ENCODE results near the gene RIMBP2. TPM values are rescaled to one million over a fixed set of nuclear protein-coding genes. Genes with fewer than 3 reads are reported as not detected.

Gene RIMBP2
- total RNA-seq (0.47 TPM), polyA plus RNA-seq (0.78 TPM)
- long read RNA-seq, donor 1 = 0 reads
- long read RNA-seq, donor 2 = 0 reads
- long read RNA-seq, donor 3 = 0 reads
- long read RNA-seq, donor 4 = 0 reads
- long read RNA-seq, donor 5 = 0 reads
- long read RNA-seq, donor 6 = 0 reads
- long read RNA-seq, donor 7 = 0 reads
- long read RNA-seq, donor 8 = 0 reads
- long read RNA-seq, donor 9 = 0 reads
- long read RNA-seq, donor 10 = 0 reads

DNA sequence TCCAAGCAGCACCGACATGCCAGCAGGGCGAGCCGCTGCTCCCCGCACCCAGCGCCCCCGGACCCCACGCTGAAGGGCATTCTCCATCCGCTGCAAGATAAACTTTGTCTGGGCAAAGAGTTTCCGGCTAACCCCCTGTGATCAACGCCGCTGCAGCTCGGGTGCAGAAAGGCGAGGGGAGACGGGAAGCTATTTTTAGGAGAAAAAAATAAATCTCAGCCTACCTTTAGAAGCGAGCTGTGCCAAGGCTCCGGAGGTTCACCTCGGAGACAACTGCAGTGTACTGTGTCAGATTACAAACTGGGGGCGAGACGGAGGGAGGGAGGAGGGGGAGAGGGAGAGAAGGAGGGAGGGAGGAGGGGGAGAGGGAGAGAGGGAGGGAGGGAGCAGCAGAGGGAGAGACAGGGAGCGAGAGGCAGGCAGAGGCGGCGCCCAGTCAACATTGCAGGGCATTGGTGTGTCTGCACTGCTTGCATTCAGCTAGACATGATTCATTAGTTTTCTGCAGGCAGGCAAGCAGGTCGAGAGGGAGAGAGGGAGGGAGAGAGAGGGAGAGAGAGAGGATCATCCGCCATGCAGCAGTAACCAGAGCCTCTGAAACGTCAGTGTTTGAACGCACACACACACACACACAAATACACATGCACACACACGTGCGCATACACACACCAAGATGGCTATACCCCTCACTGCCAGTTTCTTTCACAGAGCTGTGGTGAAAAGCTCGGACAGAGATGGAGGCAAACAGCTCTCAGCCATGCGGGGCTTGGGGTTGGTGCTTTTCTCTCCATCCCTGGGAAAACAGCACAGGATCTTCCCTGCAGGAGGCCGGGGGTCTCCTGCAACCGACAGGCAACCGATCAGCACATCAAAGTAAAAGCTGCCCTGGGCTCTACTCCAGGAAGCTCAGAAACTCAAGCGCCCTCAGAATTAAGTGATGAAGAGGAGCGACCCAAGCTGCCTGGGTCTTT is at the start of gene RIMBP2:
Gene RIMBP2 (minus strand): TSS at position 302 of the 971 bp plus-strand sequence. CDS start 237,286 bp downstream, outside the sequence.
- no peaks in the 10 kb centered on the region for H3K36me3 ChIP-seq (ENCODE audit: control insufficient read depth in 2 of 2, insufficient read depth in 2 of 2, low read length in 1 of 2)
- 4% methylated on average over 35 of the region's 35 CpGs for WGBS
- no peak for DNase-seq (ENCODE audit: low read depth in 6 of 9, low spot score in 9 of 9)
- H3K4me1 ChIP-seq (ENCODE audit: control insufficient read depth in 2 of 2, insufficient read depth in 2 of 2, low read length in 2 of 2) = peaks cover 0 to 7% of the 10 kb centered on the region in 2 donors
- H3K4me3 ChIP-seq (ENCODE audit: low read length in 2 of 2) = peak within 1 kb of the TSS; percentile 10 to 11
- H3K9me3 ChIP-seq (ENCODE audit: control insufficient read depth in 2 of 2, insufficient read depth in 1 of 2, low read length in 1 of 2) = no peaks in the 10 kb centered on the region
- no peak within 1 kb of the TSS for H3K27ac ChIP-seq (ENCODE audit: low read depth in 1 of 2, low read length in 1 of 2)
- H3K27me3 ChIP-seq (ENCODE audit: control insufficient read depth in 2 of 2, insufficient read depth in 1 of 2, low read length in 1 of 2) = peaks cover 37 to 55% of the 10 kb centered on the region in 2 donors

DNA sequence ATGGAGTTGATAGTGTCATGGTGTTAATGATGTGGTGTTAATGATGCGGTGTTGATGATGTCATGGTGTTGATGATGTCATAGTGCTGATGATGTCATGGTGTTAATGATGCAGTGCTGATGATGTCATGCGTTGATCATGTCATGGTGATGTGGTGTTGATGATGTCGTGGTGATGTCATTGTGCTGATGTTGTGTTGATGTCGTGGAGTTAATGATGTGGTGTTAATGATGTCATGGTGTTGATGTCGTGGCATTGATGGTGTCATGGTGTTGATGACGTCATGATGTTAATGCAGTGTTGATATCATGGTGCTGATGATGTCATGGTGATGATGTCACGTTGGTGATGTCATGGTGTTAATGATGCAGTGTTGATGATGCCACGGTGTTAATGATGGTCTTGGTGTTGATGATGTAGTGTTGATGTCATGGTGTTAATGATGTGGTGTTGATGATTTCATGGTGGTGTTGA is 49.1 kb upstream of the RIMBP2 start:
- Histone ChIP-seq H3K9me3 (ENCODE audit: control insufficient read depth in 2 of 2, insufficient read depth in 1 of 2, low read length in 1 of 2) (no peaks in the 10 kb centered on the region), H3K27ac (ENCODE audit: low read depth in 1 of 2, low read length in 1 of 2) (no peak overlapping the region), H3K27me3 (ENCODE audit: control insufficient read depth in 2 of 2, insufficient read depth in 1 of 2, low read length in 1 of 2) (peaks cover 0 to 26% of the 10 kb centered on the region in 2 donors), H3K4me1 (ENCODE audit: control insufficient read depth in 2 of 2, insufficient read depth in 2 of 2, low read length in 2 of 2) (no peaks in the 10 kb centered on the region), H3K36me3 (ENCODE audit: control insufficient read depth in 2 of 2, insufficient read depth in 2 of 2, low read length in 1 of 2) (no peaks in the 10 kb centered on the region), H3K4me3 (ENCODE audit: low read length in 2 of 2) (no peak overlapping the region)
- 96% methylated on average over 8 of the region's 8 CpGs for WGBS
- no peak for DNase-seq (ENCODE audit: low read depth in 6 of 9, low spot score in 9 of 9)

- H3K4me3 ChIP-seq (ENCODE audit: low read length in 2 of 2) = no peak overlapping the region
- no peaks in the 10 kb centered on the region for H3K4me1 ChIP-seq (ENCODE audit: control insufficient read depth in 2 of 2, insufficient read depth in 2 of 2, low read length in 2 of 2)
- peaks cover 0 to 28% of the 10 kb centered on the region in 2 donors for H3K27me3 ChIP-seq (ENCODE audit: control insufficient read depth in 2 of 2, insufficient read depth in 1 of 2, low read length in 1 of 2)
- peak in 1 of 9 donors; percentile 15 for DNase-seq (ENCODE audit: low read depth in 6 of 9, low spot score in 9 of 9)
- H3K27ac ChIP-seq (ENCODE audit: low read depth in 1 of 2, low read length in 1 of 2) = no peak overlapping the region
- no peaks in the 10 kb centered on the region for H3K9me3 ChIP-seq (ENCODE audit: control insufficient read depth in 2 of 2, insufficient read depth in 1 of 2, low read length in 1 of 2)
- no peaks in the 10 kb centered on the region for H3K36me3 ChIP-seq (ENCODE audit: control insufficient read depth in 2 of 2, insufficient read depth in 2 of 2, low read length in 1 of 2)
- 77% methylated on average over 14 of the region's 14 CpGs for WGBS
Measured at GRCh38 chr12:130764475-130765185, 48.5 kb upstream of the RIMBP2 start.

DNA sequence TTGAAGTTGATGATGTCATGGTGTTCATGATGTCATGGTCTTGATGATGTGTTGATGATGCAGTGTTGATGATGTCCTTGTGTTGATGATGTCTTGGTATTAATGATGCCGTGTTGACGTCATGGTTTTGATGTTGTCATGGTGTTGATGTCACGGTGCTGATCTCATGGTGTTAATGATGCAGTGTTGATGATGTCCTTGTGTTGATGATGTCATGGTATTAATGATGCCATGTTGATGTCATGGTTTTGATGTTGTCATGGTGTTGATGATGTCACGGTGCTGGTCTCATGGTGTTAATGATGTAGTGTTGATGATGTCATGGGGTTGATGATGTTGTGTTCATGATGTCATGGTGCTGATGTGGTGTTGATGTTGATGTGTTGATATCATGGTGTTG is 48.0 kb upstream of the RIMBP2 start:
- WGBS = over 99% methylated on average over 4 of the region's 4 CpGs
- no peak overlapping the region for H3K4me3 ChIP-seq (ENCODE audit: low read length in 2 of 2)
- peak in 1 of 9 donors; percentile 9 for DNase-seq (ENCODE audit: low read depth in 6 of 9, low spot score in 9 of 9)
- peaks cover 0 to 28% of the 10 kb centered on the region in 2 donors for H3K27me3 ChIP-seq (ENCODE audit: control insufficient read depth in 2 of 2, insufficient read depth in 1 of 2, low read length in 1 of 2)
- no peaks in the 10 kb centered on the region for H3K36me3 ChIP-seq (ENCODE audit: control insufficient read depth in 2 of 2, insufficient read depth in 2 of 2, low read length in 1 of 2)
- H3K27ac ChIP-seq (ENCODE audit: low read depth in 1 of 2, low read length in 1 of 2) = no peak overlapping the region
- H3K4me1 ChIP-seq (ENCODE audit: control insufficient read depth in 2 of 2, insufficient read depth in 2 of 2, low read length in 2 of 2) = no peaks in the 10 kb centered on the region
- no peaks in the 10 kb centered on the region for H3K9me3 ChIP-seq (ENCODE audit: control insufficient read depth in 2 of 2, insufficient read depth in 1 of 2, low read length in 1 of 2)

DNA sequence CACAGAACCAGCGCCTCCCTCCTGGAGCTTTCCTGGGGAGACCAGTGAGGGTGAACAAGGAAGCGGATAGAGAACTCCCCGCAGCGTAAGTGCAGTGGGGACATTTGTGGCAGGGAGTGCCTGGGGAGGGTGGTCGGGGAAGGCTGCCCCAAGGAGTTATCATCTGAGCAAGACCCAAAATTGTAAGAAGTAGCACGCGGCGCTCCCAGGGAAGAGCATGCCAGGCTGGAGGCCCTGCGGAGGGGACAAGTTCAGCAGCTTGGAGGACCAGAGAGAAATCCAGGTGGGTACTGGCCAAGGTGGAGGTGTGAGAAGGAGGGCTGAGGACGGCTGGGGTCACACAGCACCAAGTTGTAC is 46.2 kb upstream of the RIMBP2 start:
- DNase-seq (ENCODE audit: low read depth in 6 of 9, low spot score in 9 of 9) = no peak
- Histone ChIP-seq H3K9me3 (ENCODE audit: control insufficient read depth in 2 of 2, insufficient read depth in 1 of 2, low read length in 1 of 2) (no peaks in the 10 kb centered on the region), H3K4me1 (ENCODE audit: control insufficient read depth in 2 of 2, insufficient read depth in 2 of 2, low read length in 2 of 2) (no peaks in the 10 kb centered on the region), H3K36me3 (ENCODE audit: control insufficient read depth in 2 of 2, insufficient read depth in 2 of 2, low read length in 1 of 2) (no peaks in the 10 kb centered on the region), H3K27ac (ENCODE audit: low read depth in 1 of 2, low read length in 1 of 2) (no peak overlapping the region), H3K4me3 (ENCODE audit: low read length in 2 of 2) (no peak overlapping the region), H3K27me3 (ENCODE audit: control insufficient read depth in 2 of 2, insufficient read depth in 1 of 2, low read length in 1 of 2) (peaks cover 0 to 28% of the 10 kb centered on the region in 2 donors)
- WGBS = 16% methylated on average over 10 of the region's 10 CpGs

GRCh38 chr12:130761537-130762318 is 45.6 kb upstream of the RIMBP2 start:
- WGBS = 17% methylated on average over 29 of the region's 29 CpGs
- DNase-seq (ENCODE audit: low read depth in 6 of 9, low spot score in 9 of 9) = peak in 1 of 9 donors; percentile 25

GRCh38 chr12:130754234-130754901 is 38.3 kb upstream of the RIMBP2 start:
- H3K4me3 ChIP-seq (ENCODE audit: low read length in 2 of 2) = no peak overlapping the region
- H3K27me3 ChIP-seq (ENCODE audit: control insufficient read depth in 2 of 2, insufficient read depth in 1 of 2, low read length in 1 of 2) = peaks cover 0 to 2% of the 10 kb centered on the region in 2 donors
- H3K9me3 ChIP-seq (ENCODE audit: control insufficient read depth in 2 of 2, insufficient read depth in 1 of 2, low read length in 1 of 2) = peaks cover 3 to 18% of the 10 kb centered on the region in 2 donors
- WGBS = 97% methylated on average over 3 of the region's 3 CpGs
- H3K27ac ChIP-seq (ENCODE audit: low read depth in 1 of 2, low read length in 1 of 2) = peak overlapping the region in 1 of 2 donors; percentile 43
- no peaks in the 10 kb centered on the region for H3K4me1 ChIP-seq (ENCODE audit: control insufficient read depth in 2 of 2, insufficient read depth in 2 of 2, low read length in 2 of 2)
- DNase-seq (ENCODE audit: low read depth in 6 of 9, low spot score in 9 of 9) = no peak
- no peaks in the 10 kb centered on the region for H3K36me3 ChIP-seq (ENCODE audit: control insufficient read depth in 2 of 2, insufficient read depth in 2 of 2, low read length in 1 of 2)

More at GRCh38 chr12:130761537-130762318, 45.6 kb upstream of the RIMBP2 start:
- Histone ChIP-seq H3K9me3 (ENCODE audit: control insufficient read depth in 2 of 2, insufficient read depth in 1 of 2, low read length in 1 of 2) (no peaks in the 10 kb centered on the region), H3K36me3 (ENCODE audit: control insufficient read depth in 2 of 2, insufficient read depth in 2 of 2, low read length in 1 of 2) (no peaks in the 10 kb centered on the region), H3K4me1 (ENCODE audit: control insufficient read depth in 2 of 2, insufficient read depth in 2 of 2, low read length in 2 of 2) (no peaks in the 10 kb centered on the region), H3K27me3 (ENCODE audit: control insufficient read depth in 2 of 2, insufficient read depth in 1 of 2, low read length in 1 of 2) (peaks cover 0 to 28% of the 10 kb centered on the region in 2 donors), H3K27ac (ENCODE audit: low read depth in 1 of 2, low read length in 1 of 2) (no peak overlapping the region), H3K4me3 (ENCODE audit: low read length in 2 of 2) (no peak overlapping the region)

GRCh38 chr12:130752692-130753230 is 36.7 kb upstream of the RIMBP2 start:
- Histone ChIP-seq H3K9me3 (ENCODE audit: control insufficient read depth in 2 of 2, insufficient read depth in 1 of 2, low read length in 1 of 2) (peaks cover 3 to 18% of the 10 kb centered on the region in 2 donors), H3K27me3 (ENCODE audit: control insufficient read depth in 2 of 2, insufficient read depth in 1 of 2, low read length in 1 of 2) (peaks cover 0 to 5% of the 10 kb centered on the region in 2 donors), H3K36me3 (ENCODE audit: control insufficient read depth in 2 of 2, insufficient read depth in 2 of 2, low read length in 1 of 2) (no peaks in the 10 kb centered on the region), H3K4me3 (ENCODE audit: low read length in 2 of 2) (no peak overlapping the region), H3K4me1 (ENCODE audit: control insufficient read depth in 2 of 2, insufficient read depth in 2 of 2, low read length in 2 of 2) (no peaks in the 10 kb centered on the region), H3K27ac (ENCODE audit: low read depth in 1 of 2, low read length in 1 of 2) (no peak overlapping the region)
- no peak for DNase-seq (ENCODE audit: low read depth in 6 of 9, low spot score in 9 of 9)
- WGBS = 90% methylated on average over 20 of the region's 20 CpGs

Measured in thymus (tissue), 14 donors.